Measurements from ENCODE around the gene SPEM3. TPM values are rescaled to one million over a fixed set of nuclear protein-coding genes. Genes with fewer than 3 reads are reported as not detected.

SPEM3 gene
- total and polyA plus RNA-seq, 2 of the 4 experiments (the other 2 are of a cell fraction): not detected

DNA sequence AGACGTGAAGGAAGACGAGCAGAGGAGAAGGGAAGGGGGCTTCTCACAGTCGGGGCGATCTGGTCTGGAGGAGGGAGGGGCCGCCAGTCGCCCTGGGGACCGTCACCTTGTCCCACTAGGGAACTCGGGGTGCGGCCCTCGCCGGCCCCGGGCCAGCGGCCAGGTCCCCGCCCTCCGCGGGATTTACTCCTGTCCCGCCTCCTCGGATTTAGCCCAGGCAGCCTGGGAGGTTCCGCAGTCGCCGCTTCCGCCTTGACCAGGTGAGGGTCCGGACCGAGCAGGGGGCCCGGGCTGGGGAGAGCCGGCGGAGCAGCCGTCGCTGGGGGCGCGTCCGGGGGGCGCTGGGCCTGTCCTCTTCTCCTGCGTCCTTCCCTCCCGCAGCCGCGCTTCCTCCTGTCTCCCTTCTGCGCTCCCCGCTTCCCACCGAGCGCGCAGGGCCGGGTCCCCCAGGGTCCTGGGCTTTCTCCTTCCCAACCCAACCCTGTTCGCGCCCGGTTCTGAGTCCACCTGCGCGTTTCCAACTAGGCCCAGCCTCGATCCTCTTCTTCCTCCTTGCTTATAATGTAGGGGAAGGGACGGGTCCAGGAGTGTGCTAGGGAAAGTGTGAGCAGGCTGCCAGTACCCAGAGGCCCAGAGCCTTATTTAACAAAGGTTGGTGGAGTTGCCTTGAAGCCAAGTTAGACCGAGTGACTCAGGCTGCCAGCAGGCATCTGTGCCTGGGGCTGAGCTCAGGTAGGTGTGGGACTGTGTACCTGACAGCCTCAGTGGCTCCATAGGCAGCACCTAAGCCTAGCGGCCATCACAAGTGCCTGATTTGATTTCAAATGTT is 47.6 kb upstream of the SPEM3 start, which contains the start of gene TNK1 (continued):
- TF ChIP-seq BHLHE40 (IDR thresholded peaks at IDR 0.05; ENCODE audit: low read depth, low read length): no peak
- TF ChIP-seq MAFK (IDR thresholded peaks at IDR 0.05; ENCODE audit: low read depth, low read length): no peak

- H2AFZ ChIP-seq (replicated peaks; ENCODE audit: low read length, poor library complexity): no peak overlapping the region
- H2BK5ac ChIP-seq (ENCODE audit: low read depth, low read length, poor library complexity, severe bottlenecking): no peak overlapping the region
- 86% methylated on average over 6 of the region's 10 CpGs; no CpG with 5 or more reads in 1 of the 2 experiments for WGBS, 2 experiments (ENCODE audit: extremely low coverage in 2 of 2, insufficient read length in 1 of 2)
- no peak overlapping the region for H3K4ac ChIP-seq (ENCODE audit: low read depth, low read length)
- in situ Hi-C loops (cut with MboI; ENCODE audit: low sequenced_read_pairs): no loop called here
- no peak overlapping the region for H4K8ac ChIP-seq (ENCODE audit: low read depth in 2 of 2, low read length in 2 of 2)
- peak overlapping the region; percentile 5 for H2AK9ac ChIP-seq (replicated peaks; ENCODE audit: low read depth, low read length, poor library complexity)
- no peak overlapping the region for H3K4me3 ChIP-seq (ENCODE audit: insufficient read depth, low read depth, low read length)
- no peak overlapping the region for H3K18ac ChIP-seq (ENCODE audit: low read depth, low read length)
- no peak overlapping the region for H4K5ac ChIP-seq (ENCODE audit: low read depth, low read length)
- no peak overlapping the region for H3K23ac ChIP-seq (ENCODE audit: low read depth, low read length)
- no peak overlapping the region for H2AK5ac ChIP-seq (ENCODE audit: low read depth, low read length)
- ChIA-PET POLR2A (ENCODE audit: unreplicated experiment) (no interaction called here), CTCF (no interaction called here)
- no peak overlapping the region for H3K27ac ChIP-seq (ENCODE audit: insufficient read depth, low read length)
- peaks cover 26% of the 10 kb centered on the region for H3K27me3 ChIP-seq (ENCODE audit: control insufficient read depth, insufficient read depth, low read length)
- dilution Hi-C loops (cut with HindIII; ENCODE audit: low sequenced_read_pairs, unreplicated experiment): no loop called here
- no peak overlapping the region for H2BK20ac ChIP-seq (ENCODE audit: low read depth, low read length)
- no peaks in the 10 kb centered on the region for H3K79me1 ChIP-seq (ENCODE audit: low read depth in 1 of 2, low read length in 2 of 2)
- DNase-seq: no peak
- H3K4me2 ChIP-seq (ENCODE audit: low read depth, low read length): no peak overlapping the region
- no peak overlapping the region for H4K91ac ChIP-seq (ENCODE audit: insufficient read depth, low read depth, low read length)
- H3K9me1 ChIP-seq (ENCODE audit: insufficient read depth, low read length): peaks cover 2% of the 10 kb centered on the region; the same call in 1 of the 2 replicates
- no peak overlapping the region for H2BK15ac ChIP-seq (ENCODE audit: low read depth, low read length)
- H3K36me3 ChIP-seq (ENCODE audit: control insufficient read depth, insufficient read depth, low read length): peaks cover 2% of the 10 kb centered on the region; the same call in 1 of the 2 replicates
- no peak overlapping the region for H3K14ac ChIP-seq (replicated peaks; ENCODE audit: low read depth, low read length)
- no peak overlapping the region for H2BK120ac ChIP-seq (ENCODE audit: low read depth, low read length)
- no peak overlapping the region for H3K9ac ChIP-seq (ENCODE audit: low read depth, low read length)
- ATAC-seq (ENCODE audit: low read depth): no peak
- BruUV-seq (replicated peaks): no TSS peak
- intact Hi-C loops (cut with micrococcal nuclease): no loop called here
- peaks cover 7% of the 10 kb centered on the region; the same call in 1 of the 2 replicates for H3K4me1 ChIP-seq (ENCODE audit: control insufficient read depth, insufficient read depth, low read length)
- no peaks in the 10 kb centered on the region for H4K20me1 ChIP-seq (ENCODE audit: insufficient read depth, low read length)
- no peak overlapping the region for H3K56ac ChIP-seq (ENCODE audit: extremely low read depth, insufficient read depth, low read length)
- peaks cover 8% of the 10 kb centered on the region; the same call in 1 of the 2 replicates for H3K9me3 ChIP-seq (ENCODE audit: control insufficient read depth, insufficient read depth, low read length)
- TF ChIP-seq RAD21 (IDR thresholded peaks at IDR 0.05; ENCODE audit: low read length) (no peak), MXI1 (IDR thresholded peaks at IDR 0.05; ENCODE audit: borderline replicate concordance, low read depth, low read length) (no peak), ELK1 (IDR thresholded peaks at IDR 0.05; ENCODE audit: borderline replicate concordance, low read depth, low read length) (no peak), FOS (IDR thresholded peaks at IDR 0.05; ENCODE audit: low read depth, low read length) (no peak), MAFK (IDR thresholded peaks at IDR 0.05; ENCODE audit: low read depth, low read length) (no peak), RFX5 (IDR thresholded peaks at IDR 0.05; ENCODE audit: low read depth, low read length) (no peak), RCOR1 (IDR thresholded peaks at IDR 0.05; ENCODE audit: insufficient replicate concordance, low read length) (no peak), SMC3 (IDR thresholded peaks at IDR 0.05; ENCODE audit: low read depth, low read length) (no peak), MAZ (IDR thresholded peaks at IDR 0.05; ENCODE audit: borderline replicate concordance, low read depth, low read length) (no peak)
- TF ChIP-seq, protein P1, sequence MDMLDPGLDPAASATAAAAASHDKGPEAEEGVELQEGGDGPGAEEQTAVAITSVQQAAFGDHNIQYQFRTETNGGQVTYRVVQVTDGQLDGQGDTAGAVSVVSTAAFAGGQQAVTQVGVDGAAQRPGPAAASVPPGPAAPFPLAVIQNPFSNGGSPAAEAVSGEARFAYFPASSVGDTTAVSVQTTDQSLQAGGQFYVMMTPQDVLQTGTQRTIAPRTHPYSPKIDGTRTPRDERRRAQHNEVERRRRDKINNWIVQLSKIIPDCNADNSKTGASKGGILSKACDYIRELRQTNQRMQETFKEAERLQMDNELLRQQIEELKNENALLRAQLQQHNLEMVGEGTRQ (IDR thresholded peaks at IDR 0.05; ENCODE audit: low read depth, low read length): no peak
- TF ChIP-seq, protein P2, sequence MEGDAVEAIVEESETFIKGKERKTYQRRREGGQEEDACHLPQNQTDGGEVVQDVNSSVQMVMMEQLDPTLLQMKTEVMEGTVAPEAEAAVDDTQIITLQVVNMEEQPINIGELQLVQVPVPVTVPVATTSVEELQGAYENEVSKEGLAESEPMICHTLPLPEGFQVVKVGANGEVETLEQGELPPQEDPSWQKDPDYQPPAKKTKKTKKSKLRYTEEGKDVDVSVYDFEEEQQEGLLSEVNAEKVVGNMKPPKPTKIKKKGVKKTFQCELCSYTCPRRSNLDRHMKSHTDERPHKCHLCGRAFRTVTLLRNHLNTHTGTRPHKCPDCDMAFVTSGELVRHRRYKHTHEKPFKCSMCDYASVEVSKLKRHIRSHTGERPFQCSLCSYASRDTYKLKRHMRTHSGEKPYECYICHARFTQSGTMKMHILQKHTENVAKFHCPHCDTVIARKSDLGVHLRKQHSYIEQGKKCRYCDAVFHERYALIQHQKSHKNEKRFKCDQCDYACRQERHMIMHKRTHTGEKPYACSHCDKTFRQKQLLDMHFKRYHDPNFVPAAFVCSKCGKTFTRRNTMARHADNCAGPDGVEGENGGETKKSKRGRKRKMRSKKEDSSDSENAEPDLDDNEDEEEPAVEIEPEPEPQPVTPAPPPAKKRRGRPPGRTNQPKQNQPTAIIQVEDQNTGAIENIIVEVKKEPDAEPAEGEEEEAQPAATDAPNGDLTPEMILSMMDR (conservative IDR thresholded peaks at IDR 0.05; ENCODE audit: low read depth, low read length): no peak
Measured at GRCh38 chr17:7382901-7383300, 45.8 kb upstream of the SPEM3 start.
